Testis (tissue), 3 donors: ENCODE measurements around the gene FMNL2. TPM values are rescaled to one million over a fixed set of nuclear protein-coding genes. Genes with fewer than 3 reads are reported as not detected.

Experiments
- DNase-seq: peaks from one replicate; pipeline ENCODE4 v3.0.0-alpha.2; 2019
- H3K27ac ChIP-seq, 2 donors: fragments of 200-600 bp; sonication (generic); one replicate each; pipeline ENCODE4 v1.5.1; 2019
- H3K27me3 ChIP-seq: fragments of 200-600 bp; sonication (generic); one replicate; pipeline ENCODE4 v1.5.1; 2019
- H3K36me3 ChIP-seq: fragments of 200-600 bp; sonication (generic); one replicate; pipeline ENCODE4 v1.5.1; 2017; ENCODE audit warnings: low read depth; ENCODE audit errors: missing control alignments
- H3K4me1 ChIP-seq: fragments of 200-600 bp; sonication (generic); one replicate; pipeline ENCODE4 v1.5.1; 2019
- H3K4me3 ChIP-seq, 2 donors: fragments of 200-600 bp; sonication (generic); one replicate each; pipeline ENCODE4 v1.5.1; 2017 to 2019
- H3K9me3 ChIP-seq: fragments of 200-600 bp; sonication (generic); one replicate; pipeline ENCODE4 v1.5.1; 2017
- CTCF ChIP-seq, 3 experiments: fragments of 450-650 bp in 2 of 3; fragments of 200-600 bp in 1 of 3; sonication (generic) in 1 of 3; IDR thresholded peaks; one replicate each; pipeline ENCODE4 v1.5.1; 2016 to 2019; ENCODE audit warnings: antibody characterized with exemption in 3 of 3, mild to moderate bottlenecking in 2 of 3, moderate library complexity in 1 of 3
- POLR2A ChIP-seq: fragments of 450-650 bp; IDR thresholded peaks from one replicate; pipeline ENCODE4 v1.6.1; 2017; ENCODE audit warnings: antibody characterized with exemption, mild to moderate bottlenecking, moderate library complexity
- WGBS, 2 donors: methylation state at CpG; one replicate each; pipeline ENCODE4 v1.1.5; 2018; 5-methylcytosine and 5-hydroxymethylcytosine counted together
- intact Hi-C: fragments of 100-400 bp; cut with DNase I; formaldehyde crosslinking; loops from one replicate; pipeline ENCODE4 v1.15.1; 2023; ENCODE audit warnings: low total_unique reads
- polyA plus RNA-seq: library from polyadenylated mRNA; stranded (reverse); fragments of 350-450 nt; fragmentation: Illumina TruSeq; extraction: RNeasy Lipid Tissue Mini Kit (QIAGEN cat#74804); gene quantifications from one replicate; pipeline ENCODE4 v1.2.3, GENCODE V29; 2014; ENCODE audit warnings: low read depth, low replicate concordance; ENCODE audit not compliant: insufficient read depth
- total RNA-seq, 2 donors: library from RNA; depleted of rRNA; stranded (reverse); fragments of >200 nt; gene quantifications; one replicate each; pipeline ENCODE4 v1.2.3, GENCODE V29; 2016

FMNL2 gene
- total and polyA plus RNA-seq, 3 donors from 2014 or later = 15.4 to 19.8 (median 16.8) TPM

- 74% methylated on average over 5 of the region's 5 CpGs for WGBS, 2 donors
- no peak overlapping the region for H3K4me3 ChIP-seq
- TF ChIP-seq POLR2A (no peak), CTCF (IDR thresholded peaks at IDR 0.05) (no peak)
- no peaks in the 10 kb centered on the region for H3K9me3 ChIP-seq
- no peaks in the 10 kb centered on the region for H3K36me3 ChIP-seq
- no peak for DNase-seq
- H3K4me1 ChIP-seq = no peaks in the 10 kb centered on the region
- no peaks in the 10 kb centered on the region for H3K27me3 ChIP-seq
- H3K27ac ChIP-seq = no peak overlapping the region
- intact Hi-C loops = no loop called here
These were observed 283.2 kb downstream of the FMNL2 start for GRCh38 chr2:152618193-152618564.

- H3K27me3 ChIP-seq = no peaks in the 10 kb centered on the region
- no peak overlapping the region for H3K4me3 ChIP-seq
- 77 to 87% methylated on average over 7 of the region's 7 CpGs for WGBS, 2 donors
- no peaks in the 10 kb centered on the region for H3K36me3 ChIP-seq
- no peaks in the 10 kb centered on the region for H3K9me3 ChIP-seq
- intact Hi-C loops = no loop called here
- TF ChIP-seq POLR2A (no peak), CTCF (IDR thresholded peaks at IDR 0.05) (no peak)
- DNase-seq = no peak
- H3K27ac ChIP-seq = no peak overlapping the region
- H3K4me1 ChIP-seq = no peaks in the 10 kb centered on the region
These were observed 285.2 kb downstream of the FMNL2 start for GRCh38 chr2:152620208-152620607.

GRCh38 chr2:152620985-152621384, 286.0 kb downstream of the FMNL2 start:
- Histone ChIP-seq H3K36me3 (no peaks in the 10 kb centered on the region), H3K4me1 (no peaks in the 10 kb centered on the region), H3K9me3 (no peaks in the 10 kb centered on the region), H3K27me3 (no peaks in the 10 kb centered on the region), H3K27ac (no peak overlapping the region), H3K4me3 (no peak overlapping the region)
- intact Hi-C loops = no loop called here
- DNase-seq = no peak
- 96 to 97% methylated on average over 9 of the region's 9 CpGs for WGBS, 2 donors
- TF ChIP-seq CTCF (IDR thresholded peaks at IDR 0.05) (no peak), POLR2A (no peak)

- intact Hi-C loops = no loop called here
- Histone ChIP-seq H3K27me3 (no peaks in the 10 kb centered on the region), H3K9me3 (no peaks in the 10 kb centered on the region), H3K36me3 (no peaks in the 10 kb centered on the region), H3K27ac (no peak overlapping the region), H3K4me3 (no peak overlapping the region), H3K4me1 (peaks cover 3% of the 10 kb centered on the region)
- TF ChIP-seq CTCF (IDR thresholded peaks at IDR 0.05) (no peak), POLR2A (no peak)
- DNase-seq = peak; percentile 33
- whole genome bisulfite sequencing, 2 donors = 61 to 70% methylated on average over 3 of the region's 3 CpGs
These were observed 287.2 kb downstream of the FMNL2 start for GRCh38 chr2:152622219-152622618.

- H3K4me3 ChIP-seq = no peak overlapping the region
- intact Hi-C loops = no loop called here
- no peak for DNase-seq
- no peak overlapping the region for H3K27ac ChIP-seq
- TF ChIP-seq CTCF (IDR thresholded peaks at IDR 0.05) (no peak), POLR2A (no peak)
- 77 to 88% methylated on average over 12 to 13 of the region's 13 CpGs for WGBS, 2 donors
- H3K9me3 ChIP-seq = no peaks in the 10 kb centered on the region
- no peaks in the 10 kb centered on the region for H3K27me3 ChIP-seq
- no peaks in the 10 kb centered on the region for H3K36me3 ChIP-seq
- H3K4me1 ChIP-seq = peaks cover 3% of the 10 kb centered on the region
These were observed 288.2 kb downstream of the FMNL2 start for GRCh38 chr2:152623076-152623740.
